AG09319 (cell line): ENCODE results near the gene MUC5AC.
A peak's percentile ranks its signal among the peaks of the same experiment; 100 is the strongest.

ENCODE experiments used
- DNase-seq: peaks from one replicate; pipeline ENCODE4 v3.0.0-alpha.2; 2010; ENCODE audit warnings: low read depth; ENCODE audit errors: extremely low read depth
- CTCF ChIP-seq: IDR thresholded peaks from 2 replicates; pipeline ENCODE4 v1.5.1; 2011; ENCODE audit warnings: low read depth, mild to moderate bottlenecking, inconsistent platforms, low read length, moderate library complexity

MUC5AC gene

GRCh38 chr11:1202154-1202775 lies 44.5 kb downstream of the MUC5AC start:
- no peak for TF ChIP-seq CTCF
- no peak for DNase-seq

DNA sequence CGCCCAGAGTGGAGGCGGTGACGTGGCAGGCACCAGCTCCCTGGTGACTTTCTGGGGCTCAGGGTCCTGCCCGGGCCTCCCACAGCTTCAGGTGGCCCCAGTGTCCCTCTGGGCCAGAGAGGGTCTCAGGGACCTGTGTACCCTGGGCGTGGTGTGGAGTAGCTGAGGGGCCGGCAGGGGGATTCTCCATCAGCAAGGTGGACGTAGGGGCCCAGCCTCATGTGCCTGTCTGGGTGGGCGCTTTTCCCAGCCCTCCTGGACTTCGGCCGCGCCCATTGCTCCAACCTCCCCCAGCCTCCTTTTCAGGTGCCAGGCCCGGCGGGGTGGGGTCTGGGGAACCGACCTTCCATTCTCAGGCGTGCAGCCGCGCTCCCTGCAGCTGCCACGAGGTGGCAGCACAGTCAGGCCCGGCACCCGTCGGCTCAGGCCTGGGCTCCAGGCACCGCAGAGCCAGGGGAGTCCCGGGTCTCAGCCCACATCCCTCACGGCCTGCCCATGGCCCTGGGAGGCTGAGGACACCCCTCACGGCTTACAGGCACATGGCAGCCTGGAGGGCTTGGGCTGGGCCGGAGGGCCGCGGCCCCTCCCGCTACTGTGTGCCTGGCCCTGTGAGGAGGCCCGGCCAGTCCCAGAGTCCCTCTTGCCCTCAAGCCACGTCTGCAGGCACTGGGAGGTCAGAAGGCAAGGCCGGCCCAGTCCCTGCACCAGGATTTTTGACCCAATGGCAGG lies 45.2 kb downstream of the MUC5AC start:
- TF ChIP-seq CTCF: peak; percentile 90
- DNase-seq: peak; percentile 3

DNA sequence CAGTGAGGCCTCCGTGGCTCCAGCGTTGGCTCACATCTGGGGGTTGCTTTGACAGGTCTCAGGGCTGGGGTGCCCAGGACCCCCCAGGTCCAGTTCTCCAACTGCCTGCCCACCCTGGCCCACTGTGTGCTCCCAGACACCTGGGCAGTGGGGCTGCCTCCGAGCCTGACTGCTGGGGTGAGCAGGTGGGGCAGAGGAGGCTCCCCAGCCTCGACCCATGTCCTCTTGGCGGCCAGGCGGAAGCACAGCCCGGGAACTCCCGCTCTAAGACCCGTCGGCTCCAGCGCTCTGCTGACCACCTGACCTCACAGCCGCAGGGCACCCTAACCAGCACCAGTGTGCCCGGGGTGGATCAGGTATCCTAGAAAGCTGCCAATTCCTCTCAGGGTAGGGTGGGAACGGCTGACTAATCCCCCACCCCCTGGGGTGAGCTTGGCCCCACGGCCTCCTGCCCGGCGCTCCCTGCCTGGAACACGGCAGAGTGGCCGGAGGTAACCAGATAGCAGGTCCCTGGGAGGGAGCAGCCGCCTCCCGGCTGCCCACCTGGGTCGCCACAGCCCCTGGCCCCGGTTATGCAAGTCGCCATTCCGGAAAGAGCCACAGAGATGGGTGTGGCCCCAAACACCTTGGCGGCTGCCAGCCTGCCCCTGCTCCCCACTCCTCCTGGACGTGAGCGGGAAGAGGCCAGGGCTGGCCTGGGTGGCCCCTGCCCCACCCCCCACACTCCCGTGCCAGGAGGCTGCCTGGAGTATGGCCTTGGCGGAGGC lies 45.9 kb downstream of the MUC5AC start:
- TF ChIP-seq CTCF: no peak
- no peak for DNase-seq

DNA sequence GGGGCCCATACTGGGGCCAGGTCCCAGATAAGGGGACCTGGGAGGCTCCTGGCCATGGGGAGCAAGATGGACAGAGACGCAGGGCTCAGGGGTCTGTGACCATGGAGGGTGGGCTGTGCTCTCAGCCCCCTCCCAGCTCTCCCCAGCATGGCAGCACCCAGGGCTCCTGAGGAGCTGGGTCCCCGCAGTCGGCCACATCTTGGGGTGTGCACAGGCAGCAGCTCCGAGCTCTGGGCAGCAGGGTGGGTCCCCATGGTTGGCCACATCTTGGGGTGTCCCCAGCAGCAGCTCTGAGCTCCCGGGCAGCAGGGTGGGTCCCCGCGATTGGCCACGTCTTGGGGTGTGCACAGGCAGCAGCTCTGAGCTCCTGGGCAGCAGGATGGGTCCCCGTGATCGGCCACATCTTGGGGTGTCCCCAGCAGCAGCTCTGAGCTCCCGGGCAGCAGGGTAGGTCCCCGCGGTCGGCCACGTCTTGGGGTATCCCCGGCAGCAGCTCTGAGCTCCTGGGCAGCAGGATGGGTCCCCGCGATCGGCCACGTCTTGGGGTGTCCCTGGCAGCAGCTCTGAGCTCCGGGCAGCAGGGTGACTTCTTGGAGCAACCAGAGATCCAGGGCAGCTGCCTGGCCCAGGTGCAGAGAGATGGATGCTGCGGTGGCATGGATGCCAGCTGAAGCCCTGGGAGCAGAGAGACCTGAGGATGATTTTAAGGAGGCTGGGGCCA lies 46.8 kb downstream of the MUC5AC start:
- DNase-seq: no peak
- TF ChIP-seq CTCF: no peak

DNA sequence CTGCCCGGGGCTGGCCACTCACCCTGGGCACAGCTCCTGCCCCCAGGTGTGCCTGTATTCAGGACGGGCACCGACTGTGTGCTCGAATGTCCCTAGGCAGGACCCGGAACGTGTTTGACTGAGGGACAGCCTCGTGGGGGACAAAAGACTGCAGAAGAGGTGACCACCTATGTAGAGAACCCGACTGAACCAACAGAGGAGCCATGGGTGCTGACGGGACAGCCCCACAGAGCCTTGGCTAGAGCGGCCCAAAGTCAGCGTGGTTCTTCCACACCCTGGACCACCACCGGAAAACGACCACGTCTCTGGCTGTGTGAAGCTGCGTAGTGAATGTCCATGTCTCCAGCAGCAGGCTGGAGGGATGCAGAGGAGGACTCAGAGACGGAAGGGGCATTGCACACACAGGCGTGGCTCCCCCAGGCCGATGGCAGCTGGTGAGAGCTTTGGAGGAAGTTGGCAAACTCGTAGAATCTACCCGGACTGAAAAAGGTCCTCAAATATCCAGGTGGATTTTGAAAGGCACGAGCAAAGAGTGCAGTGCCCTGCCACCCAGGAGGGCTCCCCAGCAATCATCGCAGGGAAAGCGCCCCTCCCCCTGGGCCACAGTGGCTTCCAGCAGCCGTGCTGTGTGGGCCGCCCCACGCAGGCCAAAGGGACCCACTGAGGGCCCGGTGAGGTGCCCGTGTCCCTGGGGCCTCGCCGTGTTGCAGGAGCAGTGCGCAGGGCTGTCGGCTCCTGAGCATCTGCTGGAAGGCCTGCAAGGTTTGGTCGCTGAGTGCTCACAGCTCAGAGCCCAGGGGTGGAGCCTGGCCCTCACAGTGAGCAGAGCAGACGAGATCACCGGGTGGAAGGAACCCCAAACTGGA lies 47.6 kb downstream of the MUC5AC start:
- TF ChIP-seq CTCF: no peak
- no peak for DNase-seq

- no peak for TF ChIP-seq CTCF
- no peak for DNase-seq
These were observed 48.2 kb downstream of the MUC5AC start for GRCh38 chr11:1205987-1206331.
